Fibroblast of lung (primary cell): Measurements from ENCODE around the gene LENG8. TPM values are rescaled to one million over a fixed set of nuclear protein-coding genes. Genes with fewer than 3 reads are reported as not detected.

Source experiments
- DNase-seq, 2 donors: peaks; one replicate each; pipeline versions ENCODE4 v3.0.0 to v3.0.0-alpha.2; 2010; ENCODE audit warnings: low read depth in 2 of 2
- H2AFZ ChIP-seq: 2 replicates; pipeline ENCODE4 v1.5.1; 2012; ENCODE audit warnings: low read length, control low read depth, inconsistent platforms
- H3K27ac ChIP-seq: 2 replicates; pipeline ENCODE4 v1.5.1; 2011; ENCODE audit warnings: low read length, control low read depth; ENCODE audit not compliant: insufficient read depth
- H3K27me3 ChIP-seq: 2 replicates; pipeline ENCODE4 v1.5.1; 2011; ENCODE audit warnings: mild to moderate bottlenecking, low read length; ENCODE audit not compliant: control insufficient read depth, insufficient read depth
- H3K36me3 ChIP-seq: 2 replicates; pipeline ENCODE4 v1.5.1; 2011; ENCODE audit warnings: low read length; ENCODE audit not compliant: control insufficient read depth, insufficient read depth
- H3K4me1 ChIP-seq: 2 replicates; pipeline ENCODE4 v1.5.1; 2011; ENCODE audit warnings: low read length; ENCODE audit not compliant: control insufficient read depth, insufficient read depth; ENCODE audit errors: extremely low read depth
- H3K4me2 ChIP-seq: 2 replicates; pipeline ENCODE4 v1.5.1; 2011; ENCODE audit warnings: low read length, control low read depth; ENCODE audit not compliant: insufficient read depth; ENCODE audit errors: extremely low read depth
- H3K4me3 ChIP-seq, 4 experiments: fragments of 200-600 bp in 1 of 4; sonication (generic) in 1 of 4; replicated peaks in 1 of 4; 2 replicates each; pipeline ENCODE4 v1.5.1; 2011 to 2016; ENCODE audit warnings: low read length in 4 of 4, low read depth in 3 of 4, mild to moderate bottlenecking in 3 of 4, control low read depth in 2 of 4, inconsistent platforms in 1 of 4, mixed read lengths in 1 of 4; ENCODE audit not compliant: insufficient read depth in 1 of 4; ENCODE audit errors: control extremely low read depth in 1 of 4
- H3K79me2 ChIP-seq: 2 replicates; pipeline ENCODE4 v1.5.1; 2012; ENCODE audit warnings: mild to moderate bottlenecking, low read length, inconsistent platforms; ENCODE audit not compliant: control insufficient read depth, insufficient read depth
- H3K9ac ChIP-seq: 2 replicates; pipeline ENCODE4 v1.5.1; 2011; ENCODE audit warnings: mild to moderate bottlenecking, low read length, control low read depth; ENCODE audit not compliant: insufficient read depth
- H3K9me3 ChIP-seq: 2 replicates; pipeline ENCODE4 v1.5.1; 2012; ENCODE audit warnings: low read depth, low read length; ENCODE audit not compliant: control insufficient read depth, insufficient read depth
- H4K20me1 ChIP-seq: 2 replicates; pipeline ENCODE4 v1.5.1; 2011; ENCODE audit warnings: low read length; ENCODE audit not compliant: control insufficient read depth, insufficient read depth; ENCODE audit errors: extremely low read depth
- CTCF ChIP-seq, 2 donors: IDR thresholded peaks in 1 of 2; conservative IDR thresholded peaks in 1 of 2; 1 replicate in 1 of 2; 2 replicates in 1 of 2; pipeline ENCODE4 v1.5.1; 2011 to 2012; ENCODE audit warnings: low read length in 2 of 2, control low read depth in 1 of 2, inconsistent platforms in 1 of 2, low read depth in 1 of 2, mild to moderate bottlenecking in 1 of 2
- EZH2 ChIP-seq: IDR thresholded peaks from 2 replicates; pipeline ENCODE4 v1.5.1; 2012; ENCODE audit warnings: low read length, control low read depth, mild to moderate bottlenecking; ENCODE audit errors: missing control alignments
- polyA plus RNA-seq, 2 donors: library from polyadenylated mRNA; depleted of rRNA in 1 of 2; stranded (reverse) in 1 of 2; unstranded in 1 of 2; fragments of >200 nt; gene quantifications; 2 replicates each; pipeline ENCODE4 v1.2.1, GENCODE V29; 2011 to 2012; ENCODE audit warnings: missing spikeins in 1 of 2
- total RNA-seq: library from RNA; depleted of rRNA; stranded (reverse); fragments of >200 nt; gene quantifications from 2 replicates; pipeline ENCODE4 v1.2.1, GENCODE V29; 2014

Gene LENG8
- total and polyA plus RNA-seq, 2 donors (not counting 1 experiment from before 2014, with no cell fraction given): 12.7 to 32.4 TPM

GRCh38 chr19:54457773-54458647 lies 9.0 kb downstream of the LENG8 start:
- Histone ChIP-seq H3K27me3 (no peaks in the 10 kb centered on the region), H3K4me3 (no peak overlapping the region), H3K36me3 (peaks cover 70% of the 10 kb centered on the region), H2AFZ (no peak overlapping the region), H3K4me1 (peaks cover 18% of the 10 kb centered on the region), H3K79me2 (peaks cover 57% of the 10 kb centered on the region), H3K27ac (no peak overlapping the region), H3K4me2 (no peak overlapping the region), H3K9ac (no peak overlapping the region), H4K20me1 (no peaks in the 10 kb centered on the region), H3K9me3 (no peaks in the 10 kb centered on the region)
- no peak for TF ChIP-seq EZH2
- TF ChIP-seq CTCF (conservative IDR thresholded peaks at IDR 0.05 in 1 of 2, IDR thresholded peaks at IDR 0.05 in 1 of 2; ENCODE audit: low read depth in 1 of 2, low read length in 2 of 2): no peak
- DNase-seq: no peak

- Histone ChIP-seq H4K20me1 (no peaks in the 10 kb centered on the region), H3K79me2 (peaks cover 49% of the 10 kb centered on the region), H3K4me3 (no peak overlapping the region), H3K4me2 (no peak overlapping the region), H3K4me1 (peaks cover 20% of the 10 kb centered on the region), H2AFZ (no peak overlapping the region), H3K27ac (no peak overlapping the region), H3K9me3 (no peaks in the 10 kb centered on the region), H3K36me3 (peaks cover 63% of the 10 kb centered on the region), H3K27me3 (no peaks in the 10 kb centered on the region), H3K9ac (no peak overlapping the region)
- no peak for DNase-seq
- no peak for TF ChIP-seq EZH2
- TF ChIP-seq CTCF (conservative IDR thresholded peaks at IDR 0.05 in 1 of 2, IDR thresholded peaks at IDR 0.05 in 1 of 2; ENCODE audit: low read depth in 1 of 2, low read length in 2 of 2): no peak
Measured at GRCh38 chr19:54458648-54459281, 9.8 kb downstream of the LENG8 start.

GRCh38 chr19:54459282-54460229 lies 10.6 kb downstream of the LENG8 start:
- peaks cover 43% of the 10 kb centered on the region for H3K79me2 ChIP-seq
- peaks cover 56% of the 10 kb centered on the region for H3K36me3 ChIP-seq
- no peak overlapping the region for H2AFZ ChIP-seq
- DNase-seq: no peak
- H3K27me3 ChIP-seq: no peaks in the 10 kb centered on the region
- TF ChIP-seq EZH2 (no peak), CTCF (conservative IDR thresholded peaks at IDR 0.05 in 1 of 2, IDR thresholded peaks at IDR 0.05 in 1 of 2; ENCODE audit: low read depth in 1 of 2, low read length in 2 of 2) (no peak)
- H3K4me3 ChIP-seq: no peak overlapping the region
- H3K4me2 ChIP-seq: peak overlapping the region; percentile 13
- H3K9me3 ChIP-seq: no peaks in the 10 kb centered on the region
- H3K27ac ChIP-seq: peak overlapping the region; percentile 28
- H3K9ac ChIP-seq: no peak overlapping the region
- peaks cover 22% of the 10 kb centered on the region for H3K4me1 ChIP-seq
- no peaks in the 10 kb centered on the region for H4K20me1 ChIP-seq
